GM19043 (cell line): ENCODE data around the gene UBFD1.
"Not testable (repeated sequence)": the region's sequence is repeated elsewhere in the genome, so short reads cannot be mapped to it uniquely, and the experiment has no call there.

Source experiments
- ATAC-seq: cut with Tn5 transposase; IDR thresholded peaks from one replicate; pipeline ENCODE4 v1.9.1; 2021; ENCODE audit warnings: low read depth; ENCODE audit not compliant: unreplicated experiment

The UBFD1 gene

GRCh38 chr16:23564575-23565363 is 7.2 kb downstream of the UBFD1 start:
- ATAC-seq, result no peak

DNA sequence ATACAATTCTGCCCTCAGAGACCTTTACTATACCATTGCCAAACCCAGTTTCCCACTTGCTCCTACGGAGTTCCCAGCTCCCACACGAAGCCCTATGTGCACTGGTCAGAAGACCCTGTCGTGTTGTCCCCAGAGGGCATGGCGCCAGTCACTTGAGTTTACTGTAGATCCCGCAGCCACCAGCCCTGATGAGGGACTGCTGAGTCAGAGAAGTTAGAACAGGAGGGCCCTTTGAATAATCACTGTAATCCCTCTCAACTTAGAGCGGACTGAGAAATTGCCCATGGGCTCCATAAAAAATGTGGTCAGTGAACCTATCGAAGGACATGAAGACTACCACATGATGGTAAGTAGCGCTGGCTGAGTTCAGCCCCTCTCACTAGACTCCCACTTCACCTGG is 9.2 kb downstream of the UBFD1 start:
- ATAC-seq, result no peak

GRCh38 chr16:23567602-23568001 is 10.1 kb downstream of the UBFD1 start:
- no peak for ATAC-seq

GRCh38 chr16:23570992-23571632 is 13.6 kb downstream of the UBFD1 start:
- no peak for ATAC-seq

DNA sequence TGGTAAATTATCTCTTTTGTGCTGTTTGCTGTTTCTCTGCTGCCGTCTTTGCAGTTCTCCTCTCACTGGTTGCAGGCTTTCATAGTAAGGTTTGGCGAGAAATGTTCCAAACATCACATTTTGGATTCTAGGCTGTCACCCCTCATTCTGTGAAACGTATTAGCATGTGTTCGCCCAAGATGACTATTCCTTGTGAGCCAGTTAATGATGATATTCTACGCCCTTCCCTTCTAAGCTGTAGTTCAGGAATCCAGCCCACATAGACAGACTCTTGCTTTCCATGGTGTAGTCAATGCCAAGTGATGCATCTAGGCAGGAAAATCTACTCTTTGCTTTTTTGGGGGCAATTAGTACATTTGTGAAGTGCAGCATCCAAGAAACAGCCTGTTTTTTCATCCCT is 14.4 kb downstream of the UBFD1 start:
- no peak for ATAC-seq

DNA sequence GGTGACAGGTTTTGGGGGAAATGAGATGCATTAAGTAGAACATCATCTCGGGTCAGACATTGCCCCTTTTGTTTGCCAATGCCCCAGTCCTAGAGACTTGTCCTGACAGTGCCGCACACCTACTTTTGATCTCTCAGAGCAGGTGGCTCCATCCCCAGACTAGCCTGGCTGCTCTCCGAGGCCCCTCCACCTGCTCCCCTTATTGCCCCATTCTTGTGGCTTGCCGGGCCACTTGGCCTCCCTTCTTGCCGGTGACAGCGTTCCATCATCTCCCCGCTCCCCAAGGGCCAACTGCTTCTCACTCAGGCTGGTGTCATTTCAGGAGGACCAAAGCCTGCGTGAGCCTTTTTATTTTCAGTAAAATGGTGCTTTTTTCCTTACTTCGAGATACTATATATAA is 14.9 kb downstream of the UBFD1 start:
- ATAC-seq, result no peak

GRCh38 chr16:23573817-23574216 is 16.3 kb downstream of the UBFD1 start:
- no peak for ATAC-seq

DNA sequence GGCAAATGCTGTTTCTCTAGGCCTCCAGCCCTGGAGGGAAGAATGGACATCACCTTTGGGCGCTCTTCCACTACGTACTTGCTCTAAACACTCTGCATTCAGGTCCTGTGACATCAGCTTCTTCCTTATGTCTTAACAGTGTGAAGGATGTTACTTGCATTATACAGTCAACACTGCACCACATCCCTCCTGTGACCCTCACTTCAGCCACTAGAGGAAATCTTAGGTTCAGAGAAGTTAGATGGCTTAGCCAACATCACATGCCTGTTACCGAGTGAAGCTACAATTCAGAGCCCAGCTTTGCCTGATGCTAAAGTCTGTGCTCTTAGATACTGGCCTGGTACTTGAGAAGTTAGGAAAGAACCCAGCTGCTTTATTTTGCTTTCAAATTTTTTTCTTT is 18.3 kb downstream of the UBFD1 start:
- no peak for ATAC-seq

- no peak for ATAC-seq
Measured at GRCh38 chr16:23577493-23577892, 20.0 kb downstream of the UBFD1 start.

DNA sequence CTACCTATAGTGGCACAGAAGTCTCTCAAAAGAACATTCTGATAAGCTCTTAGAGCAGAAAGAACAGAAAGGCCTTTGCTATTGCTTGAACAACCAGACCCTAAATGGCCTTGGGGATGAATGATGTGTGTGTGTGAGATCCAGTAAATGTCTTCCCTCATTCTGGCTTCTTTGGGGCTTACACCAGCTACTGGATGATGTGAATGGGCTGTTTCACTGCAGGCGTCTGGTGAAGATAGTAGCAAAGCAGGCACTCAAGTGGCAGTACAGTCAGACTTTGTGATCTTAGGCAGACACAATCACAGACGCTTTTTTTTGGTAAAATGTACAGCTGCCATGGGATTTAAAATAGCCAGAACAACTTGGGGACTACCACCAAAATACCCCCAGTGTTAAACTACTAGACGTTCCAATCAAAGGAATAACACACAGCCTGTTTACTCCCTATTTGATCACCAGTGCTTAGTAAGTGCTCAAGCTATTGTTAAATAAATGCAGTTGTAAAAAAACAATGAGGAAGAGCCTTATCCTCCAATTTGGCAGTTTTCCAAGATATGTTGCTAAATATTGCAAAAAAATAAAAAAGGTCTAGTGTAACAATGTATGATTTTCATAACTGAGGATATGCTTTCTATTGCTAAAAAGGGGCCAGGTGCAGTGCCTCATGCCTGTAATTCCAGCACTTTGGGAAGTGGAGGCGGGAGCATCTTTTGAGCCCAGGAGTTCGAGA is 20.7 kb downstream of the UBFD1 start:
- no peak for ATAC-seq

DNA sequence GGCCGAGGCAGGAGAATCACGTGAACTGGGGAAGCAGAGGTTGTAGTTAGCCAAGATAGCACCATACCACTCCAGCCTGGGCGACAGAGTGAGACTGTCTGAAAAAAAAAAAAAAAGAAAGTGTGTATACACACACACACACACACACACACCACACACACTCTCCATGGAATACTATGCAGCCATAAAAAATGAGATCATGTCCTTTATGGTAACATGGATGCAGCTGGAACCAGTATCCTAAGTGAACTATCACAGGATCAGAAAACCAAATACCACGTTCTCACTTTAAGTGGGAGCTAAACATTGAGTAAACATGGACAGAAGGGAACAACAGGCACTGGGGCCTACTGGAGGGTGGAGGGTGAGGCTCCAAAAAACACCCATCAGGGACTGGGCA is 21.8 kb downstream of the UBFD1 start:
- ATAC-seq, result no peak

GRCh38 chr16:23580391-23580790 is 22.9 kb downstream of the UBFD1 start:
- ATAC-seq, result no peak

- no peak for ATAC-seq
Measured at GRCh38 chr16:23581764-23582163, 24.2 kb downstream of the UBFD1 start.

DNA sequence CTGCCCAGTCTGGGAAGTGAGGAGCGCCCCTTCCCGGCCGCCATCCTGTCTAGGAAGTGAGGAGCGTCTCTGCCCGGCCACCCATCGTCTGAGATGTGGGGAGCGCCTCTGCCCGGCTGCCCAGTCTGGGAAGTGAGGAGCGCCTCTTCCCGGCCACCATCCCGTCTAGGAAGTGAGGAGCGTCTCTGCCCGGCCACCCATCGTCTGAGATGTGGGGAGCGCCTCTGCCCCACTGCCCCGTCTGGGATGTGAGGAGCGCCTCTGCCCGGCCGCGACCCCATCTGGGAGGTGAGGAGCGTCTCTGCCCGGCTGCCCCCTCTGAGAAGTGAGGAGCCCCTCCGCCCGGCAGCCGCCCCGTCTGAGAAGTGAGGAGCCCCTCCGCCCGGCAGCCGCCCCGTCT is 25.7 kb downstream of the UBFD1 start:
- ATAC-seq, result not testable (repeated sequence)

GRCh38 chr16:23584186-23585076 is 26.9 kb downstream of the UBFD1 start:
- no peak for ATAC-seq

DNA sequence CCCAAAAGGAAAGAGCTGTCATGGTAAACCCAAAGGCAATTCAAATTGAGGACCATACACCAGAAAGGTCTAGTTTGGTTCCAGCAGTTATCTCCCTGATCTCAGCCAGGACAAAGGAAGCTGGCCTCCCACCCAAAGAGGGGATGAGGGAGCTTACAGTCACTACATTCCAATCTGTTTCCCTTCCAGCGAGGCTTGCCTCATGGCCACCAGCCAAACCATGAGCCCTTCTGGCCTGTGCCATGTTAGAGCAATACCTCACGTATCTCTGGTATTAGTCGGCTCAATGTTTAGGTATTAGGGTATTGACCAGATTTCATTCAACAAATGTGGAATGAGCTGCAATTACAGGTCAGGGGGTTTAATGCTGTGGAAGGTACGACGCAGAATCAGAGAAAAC is 30.2 kb downstream of the UBFD1 start:
- no peak for ATAC-seq

DNA sequence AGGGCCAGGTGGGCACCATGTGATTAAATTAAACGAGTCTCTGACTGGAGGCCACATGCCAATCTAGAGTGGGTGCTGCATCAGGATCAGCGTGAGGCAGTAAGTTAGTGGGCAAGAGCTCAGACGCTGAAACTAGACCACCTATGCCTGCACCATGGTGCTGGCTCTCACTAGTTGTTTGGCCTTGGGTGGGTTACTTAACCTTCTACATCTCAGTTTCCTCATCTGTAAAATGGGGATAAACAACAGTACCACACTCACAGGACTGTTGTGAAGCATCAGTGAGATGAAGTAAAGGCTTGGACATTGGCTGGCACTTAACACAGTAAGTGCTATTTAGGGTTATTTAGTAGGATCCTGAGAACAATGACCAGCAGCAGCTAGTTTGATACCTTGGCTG is 32.7 kb downstream of the UBFD1 start:
- no peak for ATAC-seq

DNA sequence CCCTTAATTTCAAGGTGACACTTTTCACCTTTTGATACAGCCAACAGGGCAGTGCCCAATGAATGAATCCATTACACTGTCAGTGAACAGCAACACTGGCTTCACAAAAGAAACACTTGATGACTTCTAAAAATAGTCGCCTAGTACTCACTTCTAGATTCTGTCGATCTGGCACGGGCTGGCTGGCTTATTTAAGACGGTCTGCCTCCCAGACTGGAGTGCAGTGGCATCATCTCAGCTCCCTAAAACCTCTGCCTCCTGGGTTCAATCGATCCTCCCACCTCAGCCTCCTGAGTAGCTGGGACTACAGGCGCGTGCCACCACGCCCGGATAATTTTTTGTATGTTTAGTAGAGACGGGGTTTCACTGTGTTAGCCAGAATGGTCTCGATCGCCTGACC is 36.7 kb downstream of the UBFD1 start:
- no peak for ATAC-seq

GRCh38 chr16:23595246-23595950 is 37.9 kb downstream of the UBFD1 start:
- no peak for ATAC-seq
